Measurements from ENCODE around the gene SLC22A2.
"Not testable (repeated sequence)": the region's sequence is repeated elsewhere in the genome, so short reads cannot be mapped to it uniquely, and the experiment has no call there.

The SLC22A2 gene

DNA sequence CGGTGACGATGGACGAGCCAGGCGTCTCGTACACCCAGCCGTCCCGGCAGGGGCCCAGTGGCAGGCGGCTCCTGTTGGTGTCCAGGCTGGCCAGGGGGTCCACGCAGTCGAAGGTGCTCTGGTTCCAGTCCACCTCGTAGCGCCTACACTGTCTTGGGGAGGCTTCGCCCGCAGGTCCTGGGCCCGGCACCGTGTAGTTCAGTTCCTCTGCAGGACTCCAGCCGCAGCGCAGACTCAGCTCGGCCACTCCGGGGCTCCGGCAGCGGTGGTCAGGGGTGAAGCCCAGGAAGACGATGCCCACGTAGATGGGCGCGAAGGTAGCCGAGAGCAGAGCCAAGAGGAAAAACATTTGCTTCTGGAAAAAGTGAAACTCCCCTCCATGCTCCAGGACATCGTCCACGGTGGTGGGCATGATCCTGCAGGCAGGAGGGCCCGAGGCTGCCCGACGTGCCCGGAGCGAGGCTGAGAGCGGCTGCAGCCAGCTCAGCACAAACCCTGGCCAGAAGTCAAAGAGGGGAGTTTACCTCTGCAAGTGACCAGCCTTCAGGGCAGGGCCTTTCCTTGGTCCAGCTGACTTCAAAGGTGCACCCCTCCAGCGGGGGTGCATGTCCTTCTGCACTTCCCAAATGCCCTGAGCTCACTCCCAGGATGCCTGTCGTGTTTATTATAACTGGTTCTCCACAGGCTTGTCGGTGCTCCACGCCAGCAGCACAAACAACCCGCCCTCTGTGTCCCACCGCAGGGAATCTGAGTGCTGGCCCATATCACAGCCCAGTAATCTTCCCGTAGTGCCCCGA lies at the start of gene SLC22A2:
TSS of gene SLC22A2 (minus strand) at position 476 of the 797 bp plus-strand sequence. CDS start at position 412, 64 bp downstream.
- Histone ChIP-seq H3K27me3 (ENCODE audit: low read depth) (no peaks in the 10 kb centered on the region), H3K36me3 (replicated peaks) (no peaks in the 10 kb centered on the region), H3K4me1 (no peaks in the 10 kb centered on the region), H3K4me3 (no peak within 1 kb of the TSS), H3K9me3 (no peaks in the 10 kb centered on the region)
- in situ Hi-C loops (cut with MboI; ENCODE audit: low sequenced_read_pairs): no loop called here
- no peak for DNase-seq (ENCODE audit: low spot score in 2 of 2)

DNA sequence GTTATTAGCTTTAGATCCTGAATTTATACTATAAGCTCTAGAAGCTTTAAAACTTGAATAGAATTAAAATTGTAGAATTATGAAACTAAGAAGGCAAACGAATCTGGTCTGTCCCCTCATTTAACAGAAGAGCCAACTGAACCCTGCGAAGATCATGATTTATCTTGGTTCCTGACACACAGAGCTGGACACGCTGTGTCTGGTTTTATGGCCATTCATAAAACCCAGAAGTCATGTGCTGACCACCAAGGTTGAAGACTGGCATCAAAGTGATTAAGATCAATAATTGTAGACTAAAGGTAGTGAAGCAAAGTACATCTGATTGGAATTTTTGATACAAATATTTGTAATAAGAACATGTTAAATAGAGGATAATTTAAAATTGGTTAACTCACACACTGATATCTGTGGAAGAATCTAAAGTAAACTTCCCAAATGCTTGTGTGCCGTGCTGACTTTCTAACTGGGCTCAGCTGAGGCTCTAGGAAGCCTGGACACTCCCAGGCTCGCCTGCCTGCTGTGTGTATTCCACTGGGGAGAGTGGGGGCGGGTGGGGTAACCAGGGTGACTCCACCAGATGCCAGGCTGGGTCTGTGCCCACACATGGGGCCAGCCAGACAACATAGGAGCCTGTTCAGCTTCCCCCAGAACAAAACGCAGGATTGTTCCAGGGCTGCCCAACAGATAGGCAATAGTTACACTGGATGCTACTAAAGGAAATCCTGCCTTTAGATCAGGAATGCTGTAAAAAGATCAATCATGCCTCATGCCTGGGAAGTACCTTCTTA lies 47.5 kb upstream of the SLC22A2 start:
- no peak for DNase-seq (ENCODE audit: low spot score in 2 of 2)
- in situ Hi-C loops (cut with MboI; ENCODE audit: low sequenced_read_pairs): no loop called here
- Histone ChIP-seq H3K4me1 (no peaks in the 10 kb centered on the region), H3K9me3 (no peaks in the 10 kb centered on the region), H3K36me3 (replicated peaks) (no peaks in the 10 kb centered on the region), H3K27me3 (ENCODE audit: low read depth) (no peaks in the 10 kb centered on the region), H3K4me3 (no peak overlapping the region)

DNA sequence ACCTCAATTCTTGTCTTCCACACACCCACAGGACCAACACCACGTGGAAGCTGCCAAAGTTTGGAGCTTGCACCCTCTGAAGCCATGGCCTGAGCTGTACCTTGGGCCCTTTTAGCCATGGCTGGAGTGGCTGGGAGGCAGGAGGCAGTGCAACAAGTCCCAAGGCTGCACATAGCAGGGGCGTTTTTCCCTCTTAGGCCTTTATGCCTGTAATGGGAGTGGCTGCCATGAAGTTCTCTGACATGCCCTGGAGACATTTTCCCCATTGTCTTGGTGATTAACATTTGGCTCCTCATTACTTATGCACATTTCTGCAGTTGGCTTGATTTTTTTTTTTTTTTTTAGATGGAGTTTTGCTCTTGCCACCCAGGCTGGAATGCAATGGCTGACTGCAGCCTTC lies 45.2 kb upstream of the SLC22A2 start:
- H3K9me3 ChIP-seq: no peaks in the 10 kb centered on the region
- in situ Hi-C loops (cut with MboI; ENCODE audit: low sequenced_read_pairs): no loop called here
- DNase-seq (ENCODE audit: low spot score in 2 of 2): peak in 1 of 2 experiments; percentile 14

DNA sequence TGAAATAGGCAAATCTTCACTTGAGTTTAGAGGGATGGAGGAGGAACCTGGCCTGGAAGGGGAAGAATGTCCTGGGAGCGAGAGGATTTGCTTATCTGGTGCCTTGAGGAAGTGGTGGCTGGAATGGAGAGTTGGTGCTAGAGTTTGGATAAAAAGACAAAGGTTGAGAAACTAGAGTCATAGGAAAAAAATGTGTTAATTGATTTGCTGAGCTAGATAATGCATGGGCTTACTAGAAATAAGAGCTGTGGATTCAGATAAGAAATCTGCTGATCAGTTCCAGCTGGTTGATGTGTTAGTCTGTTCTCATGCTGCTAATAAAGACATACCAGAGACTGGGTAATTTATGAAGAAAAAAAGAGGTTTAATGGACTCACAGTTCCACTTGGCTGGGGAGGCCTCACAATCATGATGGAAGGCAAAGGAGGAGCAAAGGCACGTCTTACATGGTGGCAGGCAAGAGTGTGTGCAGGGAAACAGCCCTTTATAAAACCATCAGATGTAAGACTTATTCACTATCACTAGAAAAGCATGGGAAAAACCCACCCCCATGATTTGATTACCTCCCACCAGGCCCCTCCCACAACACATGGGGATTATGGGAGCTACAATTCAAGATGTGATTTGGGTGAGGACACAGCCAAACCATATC lies 43.9 kb upstream of the SLC22A2 start:
- DNase-seq (ENCODE audit: low spot score in 2 of 2); H3K9me3 ChIP-seq; H3K36me3 ChIP-seq (replicated peaks); H3K27me3 ChIP-seq (ENCODE audit: low read depth); in situ Hi-C loops (cut with MboI; ENCODE audit: low sequenced_read_pairs); H3K4me1 ChIP-seq; H3K4me3 ChIP-seq: not testable (repeated sequence)

More for the DNA sequence above, 45.2 kb upstream of the SLC22A2 start:
- no peaks in the 10 kb centered on the region for H3K27me3 ChIP-seq (ENCODE audit: low read depth)
- no peak overlapping the region for H3K4me3 ChIP-seq
- no peaks in the 10 kb centered on the region for H3K36me3 ChIP-seq (replicated peaks)
- no peaks in the 10 kb centered on the region for H3K4me1 ChIP-seq

DNA sequence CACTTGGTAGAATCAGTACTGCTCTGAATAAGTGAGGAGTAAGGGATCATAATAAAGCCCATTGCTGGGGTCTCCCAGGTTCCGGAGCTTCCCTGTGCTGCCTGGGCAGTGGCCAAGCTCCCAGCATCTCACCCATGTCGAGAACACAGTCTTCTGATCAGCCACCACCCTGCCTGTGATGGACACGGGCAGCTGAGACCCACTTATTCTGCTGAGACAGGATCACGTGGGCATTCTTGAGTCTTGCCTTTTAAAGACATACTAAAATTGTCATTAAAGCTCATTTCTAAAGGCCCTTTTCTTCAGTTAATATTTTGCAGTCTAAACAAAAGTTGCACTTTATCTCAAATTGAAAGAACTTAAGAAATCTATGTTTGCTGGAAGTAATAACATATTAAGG lies 42.7 kb upstream of the SLC22A2 start:
- no peaks in the 10 kb centered on the region for H3K27me3 ChIP-seq (ENCODE audit: low read depth)
- no peaks in the 10 kb centered on the region for H3K4me1 ChIP-seq
- H3K36me3 ChIP-seq (replicated peaks): no peaks in the 10 kb centered on the region
- in situ Hi-C loops (cut with MboI; ENCODE audit: low sequenced_read_pairs): no loop called here
- H3K9me3 ChIP-seq: no peaks in the 10 kb centered on the region
- DNase-seq (ENCODE audit: low spot score in 2 of 2): no peak
- H3K4me3 ChIP-seq: no peak overlapping the region

DNA sequence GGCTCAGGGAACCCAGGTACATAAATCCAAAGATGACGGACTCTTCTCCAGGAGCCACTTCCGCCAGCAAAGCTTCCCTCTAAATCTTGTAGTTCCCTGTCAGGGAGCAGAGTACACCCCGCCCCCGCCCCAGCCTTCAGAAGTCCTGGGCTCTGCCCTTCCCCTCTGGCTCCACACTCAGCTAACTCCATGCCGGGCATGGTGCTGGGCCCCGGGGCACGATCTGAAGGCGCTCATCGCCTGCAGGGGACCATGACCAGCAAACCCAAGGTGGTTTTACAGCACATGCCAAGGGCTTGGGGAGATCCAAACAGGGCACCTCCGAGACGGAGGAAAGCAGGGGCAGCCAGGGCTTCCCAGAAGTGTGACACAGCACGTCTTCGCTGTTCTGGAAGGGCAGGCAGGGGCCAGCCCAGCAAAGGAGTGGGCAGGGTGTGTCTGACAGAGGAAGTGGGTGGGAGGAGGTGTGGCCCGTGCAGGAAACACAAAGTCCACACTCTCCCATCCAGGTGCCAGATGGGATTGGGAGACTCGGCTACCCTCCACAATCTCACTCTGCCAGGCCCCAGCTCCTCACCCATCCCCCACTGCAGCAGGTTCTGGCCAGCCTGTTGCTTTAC lies 41.6 kb upstream of the SLC22A2 start:
- Histone ChIP-seq H3K4me1 (no peaks in the 10 kb centered on the region), H3K36me3 (replicated peaks) (no peaks in the 10 kb centered on the region), H3K4me3 (no peak overlapping the region), H3K9me3 (no peaks in the 10 kb centered on the region), H3K27me3 (ENCODE audit: low read depth) (no peaks in the 10 kb centered on the region)
- DNase-seq (ENCODE audit: low spot score in 2 of 2): no peak
- in situ Hi-C loops (cut with MboI; ENCODE audit: low sequenced_read_pairs): no loop called here

DNA sequence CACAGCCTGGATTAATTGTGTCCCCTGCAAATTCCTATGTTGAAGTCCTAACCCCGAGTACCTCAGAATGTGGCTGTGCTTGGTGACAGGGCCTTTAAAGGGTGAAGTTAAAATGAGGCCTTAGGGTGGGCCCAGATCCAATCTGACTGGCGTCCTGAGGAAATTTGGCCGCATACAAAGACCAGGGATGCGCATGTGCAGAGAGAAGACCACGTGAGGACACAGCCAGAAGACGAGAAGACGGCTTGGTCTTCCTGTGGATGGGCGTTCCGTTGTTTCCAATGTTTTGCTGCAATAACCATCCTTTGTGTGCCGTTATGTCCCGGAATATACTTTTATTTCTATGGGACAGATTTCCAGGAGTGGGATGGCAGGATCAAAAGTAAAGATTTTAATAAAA lies 40.9 kb upstream of the SLC22A2 start:
- no peaks in the 10 kb centered on the region for H3K27me3 ChIP-seq (ENCODE audit: low read depth)
- no peak overlapping the region for H3K4me3 ChIP-seq
- DNase-seq (ENCODE audit: low spot score in 2 of 2): no peak
- in situ Hi-C loops (cut with MboI; ENCODE audit: low sequenced_read_pairs): no loop called here
- no peaks in the 10 kb centered on the region for H3K4me1 ChIP-seq
- H3K9me3 ChIP-seq: no peaks in the 10 kb centered on the region
- H3K36me3 ChIP-seq (replicated peaks): no peaks in the 10 kb centered on the region

DNA sequence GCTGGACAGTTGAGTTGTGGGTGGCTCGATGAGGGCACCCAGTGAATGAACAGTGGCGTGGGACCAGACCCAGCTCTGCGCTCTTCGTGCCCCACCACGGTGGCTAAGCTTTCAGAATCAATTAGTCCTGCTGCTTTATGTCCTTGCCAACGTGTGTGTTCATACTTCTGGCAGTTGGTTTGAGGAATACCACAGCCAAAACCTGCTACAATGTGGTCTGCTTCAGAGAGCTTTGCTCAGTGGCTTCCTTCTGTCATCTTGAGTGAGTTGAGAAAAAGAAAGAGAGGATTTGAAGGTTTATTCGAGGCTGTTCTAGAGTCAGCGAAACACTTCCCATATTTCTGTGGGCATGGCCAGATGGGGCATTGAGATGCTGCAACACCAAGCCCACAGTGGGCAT lies 39.5 kb upstream of the SLC22A2 start:
- Histone ChIP-seq H3K36me3 (replicated peaks) (no peaks in the 10 kb centered on the region), H3K4me3 (no peak overlapping the region), H3K27me3 (ENCODE audit: low read depth) (no peaks in the 10 kb centered on the region), H3K9me3 (no peaks in the 10 kb centered on the region), H3K4me1 (no peaks in the 10 kb centered on the region)
- in situ Hi-C loops (cut with MboI; ENCODE audit: low sequenced_read_pairs): no loop called here
- no peak for DNase-seq (ENCODE audit: low spot score in 2 of 2)

DNA sequence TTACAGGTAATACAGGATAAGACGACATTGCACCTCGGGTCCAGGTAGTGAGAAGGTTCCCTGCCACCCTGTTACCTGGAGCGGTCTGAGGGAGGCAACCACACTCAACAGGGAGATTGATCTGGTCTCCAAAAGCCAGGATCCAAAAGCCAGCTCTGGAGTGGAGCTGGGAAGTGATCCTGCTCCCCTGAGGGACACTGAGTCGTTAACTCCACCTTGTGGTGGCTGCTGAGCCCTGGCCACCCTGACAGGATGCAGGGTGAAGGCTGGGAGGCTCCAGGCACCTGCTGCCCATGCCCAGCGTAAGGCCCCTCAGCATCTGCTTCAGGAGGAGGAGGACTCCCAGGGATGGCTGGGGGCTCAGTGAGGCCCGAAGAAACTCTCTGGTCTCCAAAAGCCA lies 38.7 kb upstream of the SLC22A2 start:
- in situ Hi-C loops (cut with MboI; ENCODE audit: low sequenced_read_pairs): no loop called here

DNA sequence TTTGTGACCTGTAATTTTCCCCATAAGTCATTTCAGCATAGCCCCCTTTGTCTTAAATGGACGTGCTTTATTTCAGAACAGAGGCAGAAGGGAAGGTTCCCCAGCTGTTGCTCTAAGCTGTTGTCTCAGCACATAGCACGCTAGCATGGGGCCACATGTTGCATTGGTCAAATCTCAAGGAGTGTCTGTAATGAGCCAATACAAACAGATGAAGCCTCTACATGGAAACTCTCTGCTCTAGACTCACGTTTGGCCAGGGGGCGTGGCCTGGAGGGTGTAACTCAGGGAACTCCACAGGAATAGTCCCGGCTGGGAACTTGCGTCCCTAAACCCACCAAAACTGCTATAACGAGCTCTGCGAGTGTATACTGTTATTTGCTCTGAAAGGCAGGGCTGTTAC lies 35.2 kb upstream of the SLC22A2 start:
- Histone ChIP-seq H3K9me3 (no peaks in the 10 kb centered on the region), H3K27me3 (ENCODE audit: low read depth) (no peaks in the 10 kb centered on the region), H3K4me1 (no peaks in the 10 kb centered on the region), H3K4me3 (no peak overlapping the region), H3K36me3 (replicated peaks) (no peaks in the 10 kb centered on the region)
- no peak for DNase-seq (ENCODE audit: low spot score in 2 of 2)
- in situ Hi-C loops (cut with MboI; ENCODE audit: low sequenced_read_pairs): no loop called here

More for the DNA sequence above, 38.7 kb upstream of the SLC22A2 start:
- H3K4me1 ChIP-seq: no peaks in the 10 kb centered on the region
- peak in 1 of 2 experiments; percentile 21 for DNase-seq (ENCODE audit: low spot score in 2 of 2)
- H3K4me3 ChIP-seq: no peak overlapping the region
- no peaks in the 10 kb centered on the region for H3K9me3 ChIP-seq
- H3K27me3 ChIP-seq (ENCODE audit: low read depth): no peaks in the 10 kb centered on the region
- H3K36me3 ChIP-seq (replicated peaks): no peaks in the 10 kb centered on the region

DNA sequence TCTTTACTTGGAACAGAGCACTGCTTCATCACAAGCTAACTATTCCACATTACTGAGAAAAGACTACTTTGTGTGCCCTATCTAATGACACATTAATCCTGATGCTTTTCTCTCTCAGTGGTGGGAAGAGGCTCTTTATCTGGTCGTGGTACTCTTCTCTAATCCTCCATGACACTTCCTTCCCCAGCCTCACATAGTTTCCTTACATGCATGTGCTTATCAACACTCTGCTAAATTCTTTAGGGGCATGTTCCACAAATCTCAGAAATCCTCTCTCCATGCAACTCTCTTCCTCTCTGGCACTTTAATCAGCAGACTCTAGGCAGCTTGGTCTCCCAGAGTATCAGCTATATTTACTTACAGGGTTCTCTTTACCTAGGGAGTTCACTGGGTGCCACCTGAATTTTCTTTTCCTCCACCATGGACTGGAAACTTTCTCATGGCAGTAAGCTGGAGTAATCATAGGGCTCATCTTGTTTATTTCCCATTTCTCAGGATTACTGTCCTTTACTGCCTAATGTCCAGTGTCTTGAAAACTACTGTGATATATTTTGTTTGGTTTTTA lies 27.0 kb upstream of the SLC22A2 start:
- Histone ChIP-seq H3K36me3 (replicated peaks) (no peaks in the 10 kb centered on the region), H3K4me3 (no peak overlapping the region), H3K4me1 (no peaks in the 10 kb centered on the region), H3K27me3 (ENCODE audit: low read depth) (no peaks in the 10 kb centered on the region), H3K9me3 (no peaks in the 10 kb centered on the region)
- DNase-seq (ENCODE audit: low spot score in 2 of 2): no peak
- in situ Hi-C loops (cut with MboI; ENCODE audit: low sequenced_read_pairs): no loop called here

DNA sequence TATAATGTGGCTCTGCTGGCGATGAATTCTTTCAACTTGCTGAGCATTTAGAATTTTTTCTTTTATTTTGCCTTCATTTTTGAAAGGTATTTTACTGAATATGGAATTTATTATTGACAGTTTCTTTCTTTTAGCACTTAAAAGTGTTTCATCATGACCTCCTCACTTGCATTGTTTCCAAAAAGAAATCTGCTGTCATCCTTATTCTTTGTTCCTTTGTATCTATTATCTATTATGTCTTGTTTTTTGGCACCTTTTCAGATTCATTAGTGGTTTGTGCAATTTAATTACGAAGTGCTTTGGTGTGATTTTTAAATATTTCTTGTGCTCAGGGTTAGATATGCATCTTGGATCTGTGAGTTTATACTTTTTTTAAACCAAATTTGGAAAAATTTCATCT lies 26.0 kb upstream of the SLC22A2 start:
- DNase-seq (ENCODE audit: low spot score in 2 of 2): no peak
- no peaks in the 10 kb centered on the region for H3K36me3 ChIP-seq (replicated peaks)
- H3K27me3 ChIP-seq (ENCODE audit: low read depth): no peaks in the 10 kb centered on the region
- no peak overlapping the region for H3K4me3 ChIP-seq
- in situ Hi-C loops (cut with MboI; ENCODE audit: low sequenced_read_pairs): no loop called here
- no peaks in the 10 kb centered on the region for H3K9me3 ChIP-seq
- H3K4me1 ChIP-seq: no peaks in the 10 kb centered on the region

DNA sequence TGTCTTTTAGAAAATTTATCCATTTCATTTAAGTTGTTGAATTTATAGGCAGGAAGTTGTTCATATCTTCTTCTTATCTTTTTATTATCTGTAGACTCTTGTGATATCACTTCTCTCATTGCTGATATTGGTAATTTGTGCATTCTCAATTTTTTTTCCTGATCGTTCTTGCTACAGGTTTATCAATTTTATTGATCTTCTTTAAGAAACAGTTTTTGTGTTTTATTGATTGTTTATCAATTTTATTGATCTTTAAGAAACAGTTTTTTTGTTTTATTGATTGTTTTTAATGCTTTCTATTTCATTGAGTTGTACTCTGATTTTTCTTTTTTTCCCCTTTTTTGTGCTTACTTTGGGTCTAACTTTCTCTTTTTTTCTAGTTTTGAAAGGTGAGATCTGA lies 23.8 kb upstream of the SLC22A2 start:
- H3K9me3 ChIP-seq: no peaks in the 10 kb centered on the region
- H3K4me1 ChIP-seq: no peaks in the 10 kb centered on the region
- no peaks in the 10 kb centered on the region for H3K36me3 ChIP-seq (replicated peaks)
- DNase-seq (ENCODE audit: low spot score in 2 of 2): no peak
- no peak overlapping the region for H3K4me3 ChIP-seq
- in situ Hi-C loops (cut with MboI; ENCODE audit: low sequenced_read_pairs): no loop called here
- no peaks in the 10 kb centered on the region for H3K27me3 ChIP-seq (ENCODE audit: low read depth)

All from HAP-1 (cell line).